COR-L47 (cell line): ENCODE results near the gene CAPZA3.
"Not testable (repeated sequence)": the region's sequence is repeated elsewhere in the genome, so short reads cannot be mapped to it uniquely, and the experiment has no call there.

ENCODE experiments used
- DNase-seq: peaks from one replicate; lab custom pipeline; 2025; lab: John Stamatoyannopoulos, UW

Gene CAPZA3

GRCh38 chr12:18753481-18754123 lies 15.7 kb downstream of the CAPZA3 start:
- no peak for DNase-seq

- no peak for DNase-seq
These were observed 16.3 kb downstream of the CAPZA3 start for GRCh38 chr12:18754124-18754707.

- no peak for DNase-seq
These were observed 17.4 kb downstream of the CAPZA3 start for GRCh38 chr12:18755341-18755740.

- not testable (repeated sequence) for DNase-seq
These were observed 28.6 kb downstream of the CAPZA3 start for GRCh38 chr12:18766479-18766878.

GRCh38 chr12:18782827-18783226 lies 44.9 kb downstream of the CAPZA3 start:
- DNase-seq = no peak

GRCh38 chr12:18785465-18785864 lies 47.5 kb downstream of the CAPZA3 start:
- not testable (repeated sequence) for DNase-seq
